ENCODE measurements around the gene MATN3. TPM values are rescaled to one million over a fixed set of nuclear protein-coding genes. Genes with fewer than 3 reads are reported as not detected.

MATN3 gene
- total and polyA plus RNA-seq, 2 of the 8 experiments (the other 6 are each of a cell fraction or from before 2014, with no cell fraction given): 3.0 to 9.9 TPM

GRCh38 chr2:20033322-20033721 lies 20.9 kb upstream of the MATN3 start:
- Histone ChIP-seq H3K9ac (replicated peaks in 1 of 4; ENCODE audit: extremely low read depth in 1 of 4, low read depth in 3 of 4, low read length in 3 of 4) (no peak overlapping the region; a peak in 1 of 7 replicates), H3K4me3 (ENCODE audit: extremely low read depth in 1 of 4, insufficient read depth in 2 of 4, low read depth in 3 of 4, low read length in 4 of 4) (no peak overlapping the region), H3K23me2 (ENCODE audit: low read depth, low read length) (no peaks in the 10 kb centered on the region), H3K4me1 (replicated peaks in 1 of 4; ENCODE audit: control insufficient read depth in 3 of 4, insufficient read depth in 4 of 4, low read length in 3 of 4) (no peaks in the 10 kb centered on the region), H3K36me3 (ENCODE audit: control insufficient read depth in 2 of 4, insufficient read depth in 4 of 4, low read length in 3 of 4) (peaks cover 18 to 68% (median 48%) of the 10 kb centered on the region in 4 experiments), H4K20me1 (replicated peaks in 1 of 2; ENCODE audit: control insufficient read depth in 1 of 2, insufficient read depth in 2 of 2, low read length in 2 of 2) (peaks cover 5 to 11% of the 10 kb centered on the region in 2 experiments), H4K8ac (ENCODE audit: extremely low read depth, insufficient read depth, low read length) (no peak overlapping the region), H3K18ac (ENCODE audit: extremely low read depth, low read length) (no peak overlapping the region), H3K9me3 (ENCODE audit: insufficient read depth in 2 of 2, low read depth in 1 of 2, low read length in 1 of 2) (no peaks in the 10 kb centered on the region), H2BK20ac (ENCODE audit: low read length) (no peak overlapping the region), H3K14ac (ENCODE audit: insufficient read length) (no peak overlapping the region), H2BK12ac (ENCODE audit: low read depth, low read length) (no peak overlapping the region), H2BK15ac (ENCODE audit: low read length) (no peak overlapping the region), H3K56ac (replicated peaks; ENCODE audit: insufficient read length, low read depth, low read length) (no peak overlapping the region), H3K27ac (ENCODE audit: low read depth, low read length) (no peak overlapping the region), H2AK5ac (ENCODE audit: low read depth, low read length) (no peak overlapping the region), H3K79me2 (ENCODE audit: control insufficient read depth in 1 of 2, insufficient read depth in 2 of 2, low read length in 2 of 2) (peaks cover 0 to 3% of the 10 kb centered on the region in 2 experiments; a peak in 1 of 4 replicates), H4K91ac (replicated peaks; ENCODE audit: insufficient read length, low read length) (no peak overlapping the region), H3K23ac (ENCODE audit: insufficient read length) (no peak overlapping the region), H3K4me2 (ENCODE audit: insufficient read depth in 1 of 2, low read depth in 2 of 2, low read length in 2 of 2) (no peak overlapping the region), H3K79me1 (ENCODE audit: low read depth, low read length) (no peaks in the 10 kb centered on the region), H2AFZ (ENCODE audit: low read length) (no peak overlapping the region), H4K5ac (ENCODE audit: insufficient read length, low read depth, low read length) (no peak overlapping the region), H2BK120ac (replicated peaks; ENCODE audit: low read depth, low read length) (no peak overlapping the region), H2BK5ac (ENCODE audit: low read depth, low read length) (no peak overlapping the region), H3K4ac (replicated peaks; ENCODE audit: insufficient read length, low read depth, low read length) (no peak overlapping the region), H3K27me3 (replicated peaks in 1 of 4; ENCODE audit: control insufficient read depth in 3 of 4, extremely low read depth in 1 of 4, insufficient read depth in 3 of 4, low read length in 3 of 4) (no peaks in the 10 kb centered on the region)
- FAIRE-seq: no peak
- DNase-seq (ENCODE audit: low read depth in 1 of 2, low spot score in 2 of 2): no peak
- ChIA-PET POLR2A (ENCODE audit: partially characterized antibody) (interaction anchor here (0.9 to 2.4 kb wide), 2 partner anchors 18 kb away, joined by 3 to 6 read pairs; partner anchors contain the start of gene LAPTM4A), CTCF (ENCODE audit: partially characterized antibody) (interaction anchor here (1.2 to 2.5 kb wide), 4 partner anchors 10 to 71 kb away, joined by 3 to 9 read pairs (median 4); no protein-coding TSS in a partner anchor)
- WGBS, 2 experiments (ENCODE audit: extremely low coverage in 1 of 2, insufficient coverage in 1 of 2, insufficient read length in 1 of 2, insufficient replicate concordance in 2 of 2, low coverage in 1 of 2, low lambda C conversion rate in 2 of 2, missing lambda C conversion rate in 1 of 2): 89% methylated on average over 3 of the region's 3 CpGs; no CpG with 5 or more reads in 1 of the 2 experiments
- no peak for TF ChIP-seq YY1 (IDR thresholded peaks at IDR 0.05; ENCODE audit: low read depth, low read length)
- TF ChIP-seq ZNF274 (IDR thresholded peaks at IDR 0.05; ENCODE audit: borderline replicate concordance, extremely low read depth, low read length): no peak
- no peak for TF ChIP-seq ASH2L (IDR thresholded peaks at IDR 0.05; ENCODE audit: low read length)
- no peak for TF ChIP-seq USF2 (IDR thresholded peaks at IDR 0.05; ENCODE audit: low read length)
- no peak for TF ChIP-seq RAD21 (IDR thresholded peaks at IDR 0.05 in 1 of 2, conservative IDR thresholded peaks at IDR 0.05 in 1 of 2; ENCODE audit: low read depth in 2 of 2, low read length in 2 of 2)
- no peak for TF ChIP-seq BRCA1 (IDR thresholded peaks at IDR 0.05; ENCODE audit: low read depth, low read length)
- no peak for TF ChIP-seq HDAC6 (IDR thresholded peaks at IDR 0.05; ENCODE audit: low read depth, low read length)
- TF ChIP-seq TBP (IDR thresholded peaks at IDR 0.05; ENCODE audit: low read depth, low read length): no peak
- no peak for TF ChIP-seq BCL11A (IDR thresholded peaks at IDR 0.05; ENCODE audit: low read depth in 2 of 2, low read length in 2 of 2)
- TF ChIP-seq NANOG (IDR thresholded peaks at IDR 0.05; ENCODE audit: insufficient read depth, low read depth, low read length, poor library complexity, severe bottlenecking): no peak

All from H1 (cell line).